Measurements from ENCODE around the gene LRBA.

LRBA gene

GRCh38 chr4:150421612-150422011, 593.5 kb downstream of the LRBA start:
- no peak for DNase-seq (ENCODE audit: low spot score)
- in situ Hi-C loops (cut with MboI; ENCODE audit: low sequenced_read_pairs, unreplicated experiment), result no loop called here
- TF ChIP-seq CTCF (IDR thresholded peaks at IDR 0.05; ENCODE audit: borderline replicate concordance, control extremely low read depth, extremely low read depth, insufficient read depth, missing control alignments), result no peak

DNA sequence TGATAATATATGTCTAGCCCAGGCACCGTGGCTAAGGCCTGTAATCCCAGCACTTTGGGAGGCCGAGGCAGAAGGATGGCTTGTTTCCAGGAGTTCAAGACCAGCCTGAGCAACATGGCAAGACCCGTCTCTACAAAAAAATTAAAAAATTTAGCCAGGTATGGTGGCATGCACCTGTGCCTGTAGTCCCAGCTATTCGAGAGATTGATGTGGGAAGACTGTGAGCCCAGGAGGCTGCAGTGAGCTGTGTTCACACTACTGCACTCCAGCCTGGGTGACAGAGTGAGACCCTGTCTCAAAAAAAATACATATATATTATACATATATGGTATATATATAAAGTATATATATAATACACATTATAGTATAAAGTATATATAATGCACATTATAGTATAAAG, 595.1 kb downstream of the LRBA start:
- no peak for TF ChIP-seq CTCF (IDR thresholded peaks at IDR 0.05; ENCODE audit: borderline replicate concordance, control extremely low read depth, extremely low read depth, insufficient read depth, missing control alignments)
- in situ Hi-C loops (cut with MboI; ENCODE audit: low sequenced_read_pairs, unreplicated experiment), result no loop called here
- no peak for DNase-seq (ENCODE audit: low spot score)

GRCh38 chr4:150418757-150419410, 596.2 kb downstream of the LRBA start:
- in situ Hi-C loops (cut with MboI; ENCODE audit: low sequenced_read_pairs, unreplicated experiment), result no loop called here
- TF ChIP-seq CTCF (IDR thresholded peaks at IDR 0.05; ENCODE audit: borderline replicate concordance, control extremely low read depth, extremely low read depth, insufficient read depth, missing control alignments), result no peak
- DNase-seq (ENCODE audit: low spot score), result no peak

GRCh38 chr4:150415213-150415612, 599.9 kb downstream of the LRBA start:
- in situ Hi-C loops (cut with MboI; ENCODE audit: low sequenced_read_pairs, unreplicated experiment), result no loop called here
- no peak for TF ChIP-seq CTCF (IDR thresholded peaks at IDR 0.05; ENCODE audit: borderline replicate concordance, control extremely low read depth, extremely low read depth, insufficient read depth, missing control alignments)
- no peak for DNase-seq (ENCODE audit: low spot score)

DNA sequence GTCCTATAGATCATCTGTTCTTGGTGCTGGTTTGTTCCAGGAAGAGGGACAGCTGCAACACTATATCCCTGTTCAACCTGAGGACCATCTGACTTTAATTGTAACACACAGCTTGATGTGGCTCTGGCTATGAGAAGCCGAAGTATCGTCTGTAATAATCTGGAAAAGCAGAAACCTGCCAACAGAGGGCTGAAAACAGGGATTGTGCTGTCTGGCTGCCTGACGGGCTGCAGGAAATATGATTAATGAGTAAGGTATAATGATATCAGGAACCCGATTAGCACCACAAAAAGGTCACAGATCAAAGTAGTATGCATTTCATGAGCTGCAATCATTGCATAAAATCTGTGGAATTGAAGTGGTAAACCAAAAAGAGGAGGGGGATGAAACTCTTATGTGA, 603.6 kb downstream of the LRBA start:
- no peak for DNase-seq (ENCODE audit: low spot score)
- in situ Hi-C loops (cut with MboI; ENCODE audit: low sequenced_read_pairs, unreplicated experiment), result no loop called here

DNA sequence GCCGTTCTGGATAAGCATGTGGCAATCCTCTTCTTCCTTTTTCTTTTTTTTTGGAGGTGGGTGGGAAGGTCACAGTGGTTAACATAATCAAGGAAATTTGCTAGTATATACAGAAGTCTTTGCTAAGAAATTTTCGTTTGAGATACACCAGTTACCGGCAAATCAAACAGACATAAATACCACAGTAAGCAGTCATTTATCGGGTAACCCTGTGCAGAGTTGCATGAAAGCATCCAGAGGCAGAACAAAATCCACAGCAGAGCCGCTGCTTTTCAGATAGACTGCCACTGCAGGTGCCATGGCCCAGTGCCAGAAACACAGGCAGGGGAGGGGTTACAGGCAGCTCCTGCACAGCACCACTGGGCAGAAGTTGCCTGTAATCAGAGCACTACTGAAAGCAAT, 612.2 kb downstream of the LRBA start:
- no peak for DNase-seq (ENCODE audit: low spot score)
- no peak for TF ChIP-seq CTCF (IDR thresholded peaks at IDR 0.05; ENCODE audit: borderline replicate concordance, control extremely low read depth, extremely low read depth, insufficient read depth, missing control alignments)
- in situ Hi-C loops (cut with MboI; ENCODE audit: low sequenced_read_pairs, unreplicated experiment), result no loop called here

More for the DNA sequence above, 603.6 kb downstream of the LRBA start:
- no peak for TF ChIP-seq CTCF (IDR thresholded peaks at IDR 0.05; ENCODE audit: borderline replicate concordance, control extremely low read depth, extremely low read depth, insufficient read depth, missing control alignments)
